ENCODE measurements around the gene ASIP. TPM values are rescaled to one million over a fixed set of nuclear protein-coding genes. Genes with fewer than 3 reads are reported as not detected.

Gene ASIP
- total RNA-seq, 1 donor from 2014 or later = not detected

- Mint-ChIP-seq H3K4me1 (peaks cover 7% of the 10 kb centered on the region), H3K9me3 (no peaks in the 10 kb centered on the region), H3K27me3 (peaks cover 3% of the 10 kb centered on the region), H3K4me3 (no peak overlapping the region), H3K36me3 (ENCODE audit: low read depth) (no peaks in the 10 kb centered on the region), H3K27ac (no peak overlapping the region)
- ChIA-PET POLR2A (no interaction called here), CTCF (no interaction called here)
- TF ChIP-seq CTCF (IDR thresholded peaks at IDR 0.05) = no peak
- DNase-seq (no peak), ATAC-seq (ENCODE audit: low read depth) (no peak)
- intact Hi-C loops (cut with micrococcal nuclease) = no loop called here
Observed at GRCh38 chr20:34264141-34264540, 22.9 kb downstream of the ASIP start.

- Mint-ChIP-seq H3K4me1 (peaks cover 6% of the 10 kb centered on the region), H3K27me3 (peaks cover 3% of the 10 kb centered on the region), H3K9me3 (no peaks in the 10 kb centered on the region), H3K4me3 (no peak overlapping the region), H3K36me3 (ENCODE audit: low read depth) (peaks cover 2% of the 10 kb centered on the region), H3K27ac (no peak overlapping the region)
- CTCF ChIA-PET = no interaction called here
- no peak for ATAC-seq (ENCODE audit: low read depth)
- no peak for DNase-seq
- POLR2A ChIA-PET = no interaction called here
- no peak for TF ChIP-seq CTCF (IDR thresholded peaks at IDR 0.05)
- intact Hi-C loops (cut with micrococcal nuclease) = no loop called here
Observed at GRCh38 chr20:34268145-34268544, 26.9 kb downstream of the ASIP start.

- ATAC-seq (ENCODE audit: low read depth) = peak; percentile 56
- peaks cover 6% of the 10 kb centered on the region for H3K4me1 Mint-ChIP-seq
Observed at GRCh38 chr20:34268851-34269636, 27.8 kb downstream of the ASIP start.

GRCh38 chr20:34269996-34270627 lies 28.9 kb downstream of the ASIP start:
- H3K27me3 Mint-ChIP-seq = peaks cover 3% of the 10 kb centered on the region
- no peak overlapping the region for H3K4me3 Mint-ChIP-seq
- H3K27ac Mint-ChIP-seq = no peak overlapping the region
- H3K4me1 Mint-ChIP-seq = peaks cover 6% of the 10 kb centered on the region
- no peak for TF ChIP-seq CTCF (IDR thresholded peaks at IDR 0.05)
- no peak for DNase-seq
- ChIA-PET CTCF (interaction anchor here (0.7 kb wide), 1 partner anchor 31 kb away, joined by 3 read pairs; no protein-coding TSS in a partner anchor), POLR2A (interaction anchor here (0.6 to 0.7 kb wide), 3 partner anchors 21 to 233 kb away, joined by 3 to 9 read pairs (median 6); no protein-coding TSS in a partner anchor)
- intact Hi-C loops (cut with micrococcal nuclease) = no loop called here
- H3K36me3 Mint-ChIP-seq (ENCODE audit: low read depth) = peaks cover 15% of the 10 kb centered on the region
- no peak for ATAC-seq (ENCODE audit: low read depth)
- H3K9me3 Mint-ChIP-seq = no peaks in the 10 kb centered on the region

More at GRCh38 chr20:34268851-34269636, 27.8 kb downstream of the ASIP start:
- intact Hi-C loops (cut with micrococcal nuclease) = no loop called here
- Mint-ChIP-seq H3K4me3 (peak overlapping the region; percentile 62), H3K9me3 (no peaks in the 10 kb centered on the region), H3K27me3 (peaks cover 3% of the 10 kb centered on the region), H3K36me3 (ENCODE audit: low read depth) (peaks cover 11% of the 10 kb centered on the region), H3K27ac (no peak overlapping the region)
- no peak for TF ChIP-seq CTCF (IDR thresholded peaks at IDR 0.05)
- peak; percentile 25 for DNase-seq
- CTCF ChIA-PET = interaction anchor here (0.7 kb wide), 1 partner anchor 30 kb away, joined by 3 read pairs; no protein-coding TSS in a partner anchor
- POLR2A ChIA-PET = interaction anchor here (0.7 kb wide), 1 partner anchor 33 kb away, joined by 9 read pairs; no protein-coding TSS in a partner anchor

- CTCF ChIA-PET = no interaction called here
- Mint-ChIP-seq H3K36me3 (ENCODE audit: low read depth) (peaks cover 24% of the 10 kb centered on the region), H3K4me1 (peaks cover 6% of the 10 kb centered on the region)
Observed at GRCh38 chr20:34271956-34272355, 30.7 kb downstream of the ASIP start.

More at GRCh38 chr20:34271956-34272355, 30.7 kb downstream of the ASIP start:
- Mint-ChIP-seq H3K4me3 (no peak overlapping the region), H3K27me3 (peaks cover 3% of the 10 kb centered on the region), H3K9me3 (no peaks in the 10 kb centered on the region), H3K27ac (no peak overlapping the region)
- intact Hi-C loops (cut with micrococcal nuclease) = no loop called here
- POLR2A ChIA-PET = no interaction called here
- ATAC-seq (ENCODE audit: low read depth) = no peak
- TF ChIP-seq CTCF (IDR thresholded peaks at IDR 0.05) = no peak
- no peak for DNase-seq
